Gastroesophageal sphincter (tissue), 4 donors: ENCODE measurements around the gene TMEM127. TPM values are rescaled to one million over a fixed set of nuclear protein-coding genes. Genes with fewer than 3 reads are reported as not detected.

ENCODE experiments used
- ATAC-seq: fragments of 150-250 bp; one replicate; pipeline ENCODE4 v1.9.1; 2016; ENCODE audit warnings: mild to moderate bottlenecking, moderate library complexity
- H3K27ac ChIP-seq, 4 donors: fragments of 200-600 bp; sonication (generic) in 3 of 4; 1 replicate in 3 of 4; 2 replicates in 1 of 4; pipeline ENCODE4 v1.5.1; 2016 to 2019
- H3K27me3 ChIP-seq: fragments of 200-600 bp; sonication (generic); one replicate; pipeline ENCODE4 v1.5.1; 2019
- H3K36me3 ChIP-seq, 2 donors: fragments of 200-600 bp; sonication (generic); one replicate each; pipeline ENCODE4 v1.5.1; 2019; ENCODE audit warnings: control low read depth in 1 of 2
- H3K4me1 ChIP-seq, 3 donors: fragments of 200-600 bp; sonication (generic); 1 replicate in 2 of 3; 2 replicates in 1 of 3; pipeline ENCODE4 v1.5.1; 2016 to 2019; ENCODE audit warnings: control low read depth in 2 of 3
- H3K4me3 ChIP-seq, 2 donors: fragments of 200-600 bp; sonication (generic); one replicate each; pipeline ENCODE4 v1.5.1; 2019; ENCODE audit warnings: mild to moderate bottlenecking in 1 of 2, moderate library complexity in 1 of 2
- H3K9me3 ChIP-seq, 3 donors: fragments of 200-600 bp; sonication (generic); one replicate each; pipeline ENCODE4 v1.5.1; 2017 to 2019; ENCODE audit warnings: control low read depth in 2 of 3
- CTCF ChIP-seq, 4 experiments: fragments of 200-600 bp in 2 of 4; fragments of 450-650 bp in 2 of 4; sonication (generic) in 1 of 4; IDR thresholded peaks; one replicate each; pipeline ENCODE4 v1.5.1; 2017 to 2019; ENCODE audit warnings: antibody characterized with exemption in 4 of 4, mild to moderate bottlenecking in 2 of 4, moderate library complexity in 2 of 4
- EP300 ChIP-seq: sonication (generic); formaldehyde crosslinking; IDR thresholded peaks from one replicate; pipeline ENCODE4 v1.6.1; 2017; ENCODE audit warnings: antibody characterized with exemption, mild to moderate bottlenecking
- POLR2A ChIP-seq, 2 donors: fragments of 450-650 bp; IDR thresholded peaks; one replicate each; pipeline ENCODE4 v1.6.1; 2017; ENCODE audit warnings: antibody characterized with exemption in 2 of 2, mild to moderate bottlenecking in 2 of 2, moderate library complexity in 1 of 2
- POLR2AphosphoS5 ChIP-seq: sonication (generic); formaldehyde crosslinking; IDR thresholded peaks from one replicate; pipeline ENCODE4 v1.6.1; 2017; ENCODE audit warnings: antibody characterized with exemption
- WGBS, 2 donors: methylation state at CpG; one replicate each; pipeline ENCODE4 v1.1.5; 2018; ENCODE audit warnings: low coverage in 1 of 2; 5-methylcytosine and 5-hydroxymethylcytosine counted together
- total RNA-seq, 4 donors: library from RNA; depleted of rRNA; stranded (reverse); fragments of >200 nt; gene quantifications; one replicate each; pipeline ENCODE4 v1.1.0, GENCODE V29; 2016

TMEM127 gene
- total RNA-seq, 4 donors from 2014 or later: 39.4 to 73.8 (median 43.9) TPM

DNA sequence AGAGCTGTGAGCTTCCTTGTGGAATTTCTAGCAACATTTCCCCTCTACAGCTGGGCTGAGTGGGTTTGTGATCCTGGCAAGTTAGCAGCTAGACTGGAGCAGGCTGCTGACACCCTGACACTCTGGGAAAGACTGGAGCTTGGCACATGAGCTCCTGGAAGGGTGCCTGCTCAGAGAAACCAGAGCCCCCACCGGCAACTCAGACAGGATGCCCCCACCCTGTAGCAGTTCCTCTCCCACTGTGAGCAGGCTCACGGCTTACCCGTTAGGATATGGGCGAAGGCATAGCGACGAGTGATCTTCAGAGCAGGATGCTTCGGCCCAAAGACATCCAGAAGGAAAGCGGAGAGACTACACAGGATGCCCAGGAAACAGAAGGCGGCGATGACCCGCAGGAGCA, 11.2 kb downstream of the TMEM127 start:
- ATAC-seq: peak; percentile 33
- WGBS, 2 donors: 60% methylated on average over 1 of the region's 11 CpGs; no CpG with 5 or more reads in 1 of the 2 donors
- H3K9me3 ChIP-seq: no peaks in the 10 kb centered on the region
- peaks cover 0 to 69% of the 10 kb centered on the region in 2 donors for H3K36me3 ChIP-seq
- H3K4me1 ChIP-seq: peaks cover under 1 to 87% (median 18%) of the 10 kb centered on the region in 3 donors
- H3K4me3 ChIP-seq: no peak overlapping the region
- no peak for TF ChIP-seq CTCF (IDR thresholded peaks at IDR 0.05)
- no peak for TF ChIP-seq EP300
- no peak for TF ChIP-seq POLR2A (IDR thresholded peaks at IDR 0.05)
- no peak for TF ChIP-seq POLR2AphosphoS5
- no peaks in the 10 kb centered on the region for H3K27me3 ChIP-seq
- H3K27ac ChIP-seq: peak overlapping the region in 2 of 4 donors; percentile 8 to 24

DNA sequence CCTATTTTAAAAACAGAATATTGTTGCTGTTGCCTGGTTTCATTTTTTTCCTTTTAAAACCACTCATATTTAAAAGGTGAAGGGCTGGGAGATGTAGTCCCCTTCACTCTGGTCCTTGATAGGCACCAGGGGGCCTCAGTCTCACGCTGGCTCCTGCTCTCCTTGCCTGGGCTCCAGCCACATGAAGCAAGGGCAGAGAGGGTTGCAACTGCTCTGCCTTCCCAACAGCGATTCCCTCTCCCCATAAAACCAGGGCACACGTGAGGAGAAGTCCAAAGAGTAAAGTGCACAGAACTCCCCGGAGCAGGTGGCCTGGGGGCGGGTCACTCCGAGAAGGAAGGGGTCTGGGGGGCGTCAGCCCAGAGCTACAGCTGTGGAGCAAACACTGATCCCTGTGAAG, 12.8 kb downstream of the TMEM127 start:
- ATAC-seq: no peak
- Histone ChIP-seq H3K4me3 (no peak overlapping the region), H3K4me1 (peaks cover 0 to 77% (median 3%) of the 10 kb centered on the region in 3 donors), H3K27me3 (no peaks in the 10 kb centered on the region), H3K27ac (no peak overlapping the region), H3K36me3 (peaks cover 0 to 58% of the 10 kb centered on the region in 2 donors), H3K9me3 (no peaks in the 10 kb centered on the region)
- TF ChIP-seq CTCF (IDR thresholded peaks at IDR 0.05) (no peak), EP300 (no peak), POLR2A (IDR thresholded peaks at IDR 0.05) (no peak), POLR2AphosphoS5 (no peak)
- 67% methylated on average over 1 of the region's 7 CpGs; no CpG with 5 or more reads in 1 of the 2 donors for WGBS, 2 donors

- ATAC-seq: no peak
These were observed 13.3 kb downstream of the TMEM127 start for GRCh38 chr2:96252526-96252925.

DNA sequence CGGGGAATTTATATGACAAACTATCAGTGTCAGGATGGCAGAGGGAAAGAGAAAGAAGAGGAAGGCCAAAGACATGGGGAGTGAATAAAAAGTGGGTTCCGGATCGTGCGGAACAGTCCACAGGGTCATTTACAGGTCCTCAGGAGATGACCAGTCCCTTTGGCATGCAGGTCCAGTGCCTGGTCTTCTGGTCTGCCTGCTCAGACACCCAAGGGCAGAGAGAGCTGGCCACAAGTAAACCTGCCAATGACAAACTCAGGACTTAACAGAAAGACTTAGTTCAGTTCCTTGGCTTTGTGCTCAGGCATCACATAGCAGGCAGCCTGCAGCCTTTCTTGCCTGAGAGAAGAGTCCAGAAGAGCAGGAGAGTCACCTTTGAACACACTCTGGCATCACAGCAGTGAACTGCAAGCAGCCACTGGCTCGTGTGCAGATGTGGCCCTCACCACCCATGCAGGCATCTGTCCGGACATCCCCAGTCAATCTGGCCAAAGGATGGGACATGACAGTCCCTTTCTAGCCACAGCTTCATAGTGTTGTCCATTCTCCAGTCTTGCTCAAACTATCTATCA, 14.0 kb downstream of the TMEM127 start:
- peaks cover 0 to 65% (median 0%) of the 10 kb centered on the region in 3 donors for H3K4me1 ChIP-seq
- H3K36me3 ChIP-seq: peaks cover 0 to 55% of the 10 kb centered on the region in 2 donors
- peak; percentile 54 for ATAC-seq
- no peaks in the 10 kb centered on the region for H3K27me3 ChIP-seq
- H3K9me3 ChIP-seq: no peaks in the 10 kb centered on the region
- H3K4me3 ChIP-seq: no peak overlapping the region
- TF ChIP-seq EP300 (no peak), POLR2AphosphoS5 (peak; percentile 11), POLR2A (IDR thresholded peaks at IDR 0.05) (no peak)
- H3K27ac ChIP-seq: peak overlapping the region in 3 of 4 donors; percentile 35 to 49 (median 44)
- 29 to 43% methylated on average over 4 to 6 of the region's 6 CpGs for WGBS, 2 donors

More at GRCh38 chr2:96252526-96252925, 13.3 kb downstream of the TMEM127 start:
- Histone ChIP-seq H3K4me3 (no peak overlapping the region), H3K36me3 (peaks cover 0 to 58% of the 10 kb centered on the region in 2 donors), H3K4me1 (peaks cover 0 to 72% (median 0%) of the 10 kb centered on the region in 3 donors), H3K27ac (peak overlapping the region in 1 of 4 donors; percentile 44), H3K9me3 (no peaks in the 10 kb centered on the region), H3K27me3 (no peaks in the 10 kb centered on the region)
- TF ChIP-seq POLR2A (IDR thresholded peaks at IDR 0.05): no peak
- no peak for TF ChIP-seq EP300
- TF ChIP-seq CTCF (IDR thresholded peaks at IDR 0.05): no peak
- TF ChIP-seq POLR2AphosphoS5: no peak
- WGBS, 2 donors: 80 to 84% methylated on average over 2 to 6 of the region's 8 CpGs

DNA sequence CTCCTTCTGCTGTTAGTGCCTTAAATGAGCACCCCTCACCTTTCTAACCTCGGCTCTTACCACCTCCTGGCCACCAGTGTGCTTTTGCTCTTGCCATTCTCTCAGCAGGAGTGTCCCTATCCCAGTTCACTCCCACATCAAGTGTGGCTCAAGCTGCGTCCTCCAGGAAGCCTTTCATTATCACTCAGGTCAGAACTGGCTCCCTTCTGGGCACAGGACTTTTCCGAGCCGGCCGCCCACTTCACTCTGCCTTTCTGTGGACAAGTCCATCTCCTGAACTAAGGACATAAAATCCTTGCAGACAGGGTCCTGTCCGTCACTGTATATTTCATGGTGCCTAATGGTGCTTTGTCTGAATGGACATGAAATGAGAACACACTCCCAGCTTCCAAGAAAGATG, 15.6 kb downstream of the TMEM127 start:
- H3K4me3 ChIP-seq: no peak overlapping the region
- H3K27me3 ChIP-seq: no peaks in the 10 kb centered on the region
- H3K4me1 ChIP-seq: peaks cover 0 to 58% (median 3%) of the 10 kb centered on the region in 3 donors
- WGBS, 2 donors: 60 to 100% methylated on average over 1 of the region's 6 CpGs
- H3K9me3 ChIP-seq: no peaks in the 10 kb centered on the region
- TF ChIP-seq POLR2AphosphoS5 (no peak), POLR2A (IDR thresholded peaks at IDR 0.05) (no peak), EP300 (no peak), CTCF (IDR thresholded peaks at IDR 0.05) (no peak)
- H3K27ac ChIP-seq: peak overlapping the region in 3 of 4 donors; percentile 30 to 42 (median 35)
- no peak for ATAC-seq
- peaks cover 0 to 41% of the 10 kb centered on the region in 2 donors for H3K36me3 ChIP-seq
